Mucosa of gallbladder (tissue), 1 donor: ENCODE data around the gene CKMT1B. TPM values are rescaled to one million over a fixed set of nuclear protein-coding genes. Genes with fewer than 3 reads are reported as not detected.
"Not testable (repeated sequence)": the region's sequence is repeated elsewhere in the genome, so short reads cannot be mapped to it uniquely, and the experiment has no call there.

Experiments
- DNase-seq: peaks from one replicate; pipeline ENCODE4 v3.0.0-alpha.2; 2020; ENCODE audit warnings: low spot score
- total RNA-seq: library from RNA; stranded (reverse); gene quantifications from one replicate; pipeline ENCODE4 v1.2.1, GENCODE V29; 2021
- donor health status: DM: no; HTN: no; CAD: no.

The CKMT1B gene
- total RNA-seq, 1 donor from 2014 or later: 52.7 TPM

DNA sequence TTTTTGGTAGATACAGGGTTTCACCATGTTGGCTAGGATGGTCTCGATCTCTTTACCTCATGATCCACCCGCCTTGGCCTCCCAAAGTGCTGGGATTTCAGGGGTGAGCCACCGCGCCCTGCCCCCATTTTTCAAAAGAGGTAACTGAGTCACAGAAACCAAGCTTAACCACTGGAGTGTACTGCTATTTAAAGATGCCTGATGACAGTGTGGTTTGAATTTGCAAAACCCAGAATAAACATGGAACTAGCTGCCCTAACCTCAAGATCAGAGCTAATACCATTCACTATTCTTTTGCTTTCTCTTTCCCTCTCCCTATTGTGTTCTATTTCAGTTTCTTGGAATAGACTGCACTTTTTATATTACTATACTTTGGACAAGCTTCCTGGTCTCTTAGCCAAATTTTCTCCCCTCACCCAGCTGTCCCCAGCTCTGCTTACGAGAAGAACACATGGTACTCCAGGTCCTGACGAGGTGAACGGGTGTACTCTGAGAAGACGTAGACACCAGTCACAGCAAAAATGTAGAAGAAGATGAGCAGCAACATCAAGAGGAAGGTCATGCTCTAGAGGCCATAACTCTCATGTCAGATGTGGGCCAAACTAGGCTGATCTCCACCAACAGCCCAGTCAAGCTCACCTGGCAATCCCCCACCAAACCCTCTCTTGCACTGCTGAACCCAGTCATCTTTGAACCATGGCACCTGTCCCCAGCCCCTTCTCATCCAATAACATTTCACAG, 44.8 kb downstream of the CKMT1B start:
- DNase-seq: not testable (repeated sequence)

Other genes starting within 250 kb of the CKMT1B start
- 26.0 TPM for gene ZSCAN29, start 223.0 kb upstream of the CKMT1B start, total RNA-seq
- 22.0 TPM for gene TUBGCP4, start 222.9 kb upstream of the CKMT1B start, total RNA-seq
- 61.6 TPM for gene TP53BP1, start 100.9 kb upstream of the CKMT1B start, total RNA-seq
- gene MAP1A, start 76.4 kb upstream of the CKMT1B start, total RNA-seq: 22.5 TPM
- 104 TPM for gene PPIP5K1, start 3.8 kb upstream of the CKMT1B start, total RNA-seq
- gene STRC, start 24.8 kb downstream of the CKMT1B start, total RNA-seq: 1.6 TPM
- 8.1 TPM for gene CATSPER2, start 54.8 kb downstream of the CKMT1B start, total RNA-seq
- 65.4 TPM for gene CKMT1A, start 99.8 kb downstream of the CKMT1B start, total RNA-seq
- 520 TPM for gene PDIA3, start 152.4 kb downstream of the CKMT1B start, total RNA-seq
- 8.5 TPM for gene ELL3, start 182.9 kb downstream of the CKMT1B start, total RNA-seq
- 965 TPM for gene SERF2, start 198.3 kb downstream of the CKMT1B start, total RNA-seq
- 0.23 TPM for gene SERINC4, start 206.2 kb downstream of the CKMT1B start, total RNA-seq
- 10.8 TPM for gene HYPK, start 206.6 kb downstream of the CKMT1B start, total RNA-seq
- gene MFAP1, start 230.7 kb downstream of the CKMT1B start, total RNA-seq: 25.6 TPM
- gene WDR76, start 233.0 kb downstream of the CKMT1B start, total RNA-seq: 3.0 TPM